Thoracic aorta (tissue), 2 donors: ENCODE measurements around the gene ACSS1. TPM values are rescaled to one million over a fixed set of nuclear protein-coding genes. Genes with fewer than 3 reads are reported as not detected.

Experiments
- ATAC-seq: fragments of 150-250 bp; one replicate; pipeline ENCODE4 v1.8.0; 2017; ENCODE audit warnings: low read depth; ENCODE audit not compliant: insufficient number of reproducible peaks, low FRiP score
- DNase-seq: peaks from one replicate; pipeline ENCODE4 v3.0.0-alpha.2; 2020; ENCODE audit warnings: low spot score
- H3K27ac ChIP-seq, 2 donors: fragments of 200-600 bp; sonication (generic); 1 replicate in 1 of 2; 2 replicates in 1 of 2; pipeline ENCODE4 v1.5.1; 2016; ENCODE audit warnings: mild to moderate bottlenecking in 2 of 2, moderate library complexity in 2 of 2
- H3K27me3 ChIP-seq: fragments of 200-600 bp; sonication (generic); replicated peaks from 2 replicates; pipeline ENCODE4 v1.6.0; 2016; ENCODE audit warnings: mild to moderate bottlenecking; ENCODE audit not compliant: insufficient read depth
- H3K36me3 ChIP-seq: fragments of 200-600 bp; sonication (generic); one replicate; pipeline ENCODE4 v1.5.1; 2016
- H3K4me1 ChIP-seq, 2 donors: fragments of 200-600 bp; sonication (generic); 1 replicate in 1 of 2; 2 replicates in 1 of 2; pipeline versions ENCODE4 v1.5.1 to v1.6.0; 2016; ENCODE audit warnings: low read depth in 2 of 2, mild to moderate bottlenecking in 1 of 2; ENCODE audit not compliant: control insufficient read depth in 1 of 2
- H3K4me3 ChIP-seq: fragments of 200-600 bp; sonication (generic); 2 replicates; pipeline ENCODE4 v1.5.1; 2016; ENCODE audit warnings: mild to moderate bottlenecking
- H3K9me3 ChIP-seq: fragments of 200-600 bp; sonication (generic); 2 replicates; pipeline ENCODE4 v1.5.1; 2016
- total RNA-seq, 2 donors: library from RNA; depleted of rRNA; stranded (reverse); fragments of >200 nt; gene quantifications; one replicate each; pipeline versions ENCODE4 v1.1.0 to v1.2.3, GENCODE V29; 2016
- TF ChIP-seq, protein P1 (sequence below): fragments of 200-600 bp; sonication (generic); IDR thresholded peaks from one replicate; pipeline ENCODE4 v1.5.1; 2019; ENCODE audit warnings: antibody characterized with exemption

ACSS1 gene
- total RNA-seq, 2 donors from 2014 or later, result 26.0 to 31.7 TPM

DNA sequence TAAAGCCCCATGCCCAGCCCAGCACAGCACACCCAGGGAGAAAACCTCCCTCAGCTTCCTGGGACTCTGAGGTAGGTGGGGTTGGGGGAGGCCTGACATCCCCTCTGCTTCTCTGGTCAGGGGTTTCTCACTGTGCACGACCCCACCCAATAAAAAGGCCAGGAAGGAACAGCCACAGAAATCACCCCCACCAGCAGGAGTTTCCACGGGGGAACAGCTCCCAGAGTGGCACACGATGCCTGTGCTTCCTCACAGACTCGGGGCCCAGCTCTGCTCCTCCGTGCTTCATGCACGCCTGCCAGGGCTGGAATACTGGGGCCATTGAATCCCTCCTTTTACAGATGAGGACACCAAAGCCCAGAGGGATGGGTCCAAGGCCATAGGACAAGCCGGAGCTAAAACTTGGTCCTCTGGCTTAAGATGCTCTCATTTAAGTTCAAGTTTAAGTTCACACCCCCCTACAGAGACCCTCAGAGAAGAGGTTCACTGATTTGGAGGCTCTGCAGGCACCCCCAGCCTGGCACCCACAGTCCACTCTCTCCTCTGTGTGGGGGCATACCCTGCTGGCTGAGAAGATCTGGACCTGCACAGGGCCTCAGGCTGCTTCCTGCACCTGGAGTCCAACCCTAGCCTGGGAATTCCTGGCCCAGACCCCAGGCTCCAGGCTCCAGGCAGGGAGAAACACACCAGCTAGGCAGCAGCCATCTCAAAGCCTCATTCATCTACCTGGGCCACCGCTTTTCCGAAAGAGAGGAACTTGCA, 14.3 kb downstream of the ACSS1 start:
- peaks cover 61 to 100% of the 10 kb centered on the region in 2 donors for H3K4me1 ChIP-seq
- H3K36me3 ChIP-seq, result peaks cover 9% of the 10 kb centered on the region
- no peak for ATAC-seq
- DNase-seq, result no peak
- TF ChIP-seq, protein P1, sequence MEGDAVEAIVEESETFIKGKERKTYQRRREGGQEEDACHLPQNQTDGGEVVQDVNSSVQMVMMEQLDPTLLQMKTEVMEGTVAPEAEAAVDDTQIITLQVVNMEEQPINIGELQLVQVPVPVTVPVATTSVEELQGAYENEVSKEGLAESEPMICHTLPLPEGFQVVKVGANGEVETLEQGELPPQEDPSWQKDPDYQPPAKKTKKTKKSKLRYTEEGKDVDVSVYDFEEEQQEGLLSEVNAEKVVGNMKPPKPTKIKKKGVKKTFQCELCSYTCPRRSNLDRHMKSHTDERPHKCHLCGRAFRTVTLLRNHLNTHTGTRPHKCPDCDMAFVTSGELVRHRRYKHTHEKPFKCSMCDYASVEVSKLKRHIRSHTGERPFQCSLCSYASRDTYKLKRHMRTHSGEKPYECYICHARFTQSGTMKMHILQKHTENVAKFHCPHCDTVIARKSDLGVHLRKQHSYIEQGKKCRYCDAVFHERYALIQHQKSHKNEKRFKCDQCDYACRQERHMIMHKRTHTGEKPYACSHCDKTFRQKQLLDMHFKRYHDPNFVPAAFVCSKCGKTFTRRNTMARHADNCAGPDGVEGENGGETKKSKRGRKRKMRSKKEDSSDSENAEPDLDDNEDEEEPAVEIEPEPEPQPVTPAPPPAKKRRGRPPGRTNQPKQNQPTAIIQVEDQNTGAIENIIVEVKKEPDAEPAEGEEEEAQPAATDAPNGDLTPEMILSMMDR, result no peak
- peak overlapping the region; percentile 57 to 95 for H3K27ac ChIP-seq
- H3K27me3 ChIP-seq, result no peaks in the 10 kb centered on the region
- H3K4me3 ChIP-seq, result no peak overlapping the region
- no peaks in the 10 kb centered on the region for H3K9me3 ChIP-seq

DNA sequence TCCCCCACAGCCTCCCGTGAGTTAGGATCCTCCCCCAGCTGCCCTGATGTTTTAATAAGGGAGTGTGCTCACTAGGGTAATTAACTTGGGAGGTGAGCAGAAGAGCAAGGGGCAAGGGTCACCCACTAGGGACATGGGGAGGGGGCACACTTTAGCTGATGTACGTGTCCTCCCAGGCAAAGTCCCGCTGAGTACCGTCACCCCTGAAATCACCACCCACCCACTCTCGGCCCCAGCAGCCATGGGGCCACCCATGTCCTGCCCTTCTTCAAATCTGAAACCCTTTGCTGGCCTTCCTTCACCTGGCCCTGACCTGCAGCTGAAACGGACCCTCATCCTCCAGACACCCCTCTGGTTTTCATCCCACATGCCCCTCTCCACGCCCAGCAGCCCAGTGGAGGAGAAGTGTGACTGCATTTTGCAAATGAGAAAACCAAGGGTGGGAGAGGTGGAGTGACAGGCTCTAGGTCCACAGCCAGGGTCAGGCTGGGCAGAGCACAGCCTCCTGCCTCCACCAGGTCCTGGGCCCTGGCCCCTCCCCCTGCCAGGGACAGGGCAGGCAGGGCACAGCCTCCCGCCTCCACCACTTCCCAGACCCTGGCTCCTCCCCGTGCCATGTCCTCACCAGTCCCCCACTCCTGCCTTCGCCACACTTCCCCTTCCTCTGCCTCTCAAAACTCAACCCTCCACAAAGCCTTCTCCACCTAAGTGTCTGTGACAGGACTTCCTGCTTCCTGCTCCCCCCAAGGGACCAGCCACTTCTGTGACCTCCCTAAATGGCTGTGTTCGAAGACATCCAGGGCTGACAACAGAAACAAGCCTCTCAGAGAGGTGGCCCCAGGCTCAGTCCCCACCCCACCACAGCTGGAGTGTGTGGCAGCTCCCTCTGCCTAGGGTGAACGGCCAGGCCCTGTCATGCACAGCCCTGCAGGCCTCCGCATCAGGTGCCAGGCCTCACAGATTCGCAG, 15.1 kb downstream of the ACSS1 start:
- H3K27ac ChIP-seq, result peak overlapping the region; percentile 57 to 95
- ATAC-seq (no peak), DNase-seq (no peak)

DNA sequence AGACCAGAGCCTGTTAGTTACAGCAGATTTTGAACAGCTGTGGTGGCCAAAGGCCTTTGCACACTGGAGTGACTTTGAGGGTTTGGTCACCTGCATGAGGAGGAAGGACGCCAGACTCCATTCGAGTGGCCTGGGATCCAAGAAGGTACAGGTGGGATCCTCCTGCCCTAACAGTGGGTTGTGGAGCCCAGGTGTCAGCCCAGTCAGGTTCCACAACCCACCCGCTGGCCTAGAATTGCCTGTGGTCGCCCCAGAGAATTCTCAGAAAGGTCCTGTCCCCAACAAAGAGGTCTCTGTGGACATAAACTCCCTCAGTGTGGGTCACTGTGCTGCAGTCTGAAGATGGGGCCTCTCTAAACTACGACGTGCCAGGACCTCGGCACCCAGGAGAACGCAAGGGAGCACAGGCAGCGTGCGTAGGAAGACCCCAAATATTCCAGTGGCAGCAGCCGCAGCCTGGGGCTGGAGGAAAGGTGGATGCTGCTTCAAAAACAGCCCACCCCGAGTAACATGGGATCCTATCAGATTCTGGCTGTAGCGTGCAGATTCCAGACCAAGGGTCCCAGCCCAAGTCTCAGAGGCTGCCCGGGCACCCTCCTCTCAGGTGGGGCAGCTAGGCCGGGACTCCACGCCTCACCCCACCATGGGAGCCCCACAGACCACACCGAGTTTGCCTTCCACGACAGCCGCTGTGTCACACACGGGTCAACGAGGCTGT, 16.0 kb downstream of the ACSS1 start:
- H3K4me1 ChIP-seq, result peaks cover 76 to 100% of the 10 kb centered on the region in 2 donors
- TF ChIP-seq, protein P1, result no peak
- peak overlapping the region; percentile 95 for H3K27ac ChIP-seq
- no peak overlapping the region for H3K4me3 ChIP-seq
- H3K9me3 ChIP-seq, result no peaks in the 10 kb centered on the region
- peaks cover 6% of the 10 kb centered on the region for H3K36me3 ChIP-seq
- no peaks in the 10 kb centered on the region for H3K27me3 ChIP-seq
- ATAC-seq (no peak), DNase-seq (no peak)

More for the DNA sequence above, 15.1 kb downstream of the ACSS1 start:
- TF ChIP-seq, protein P1, result no peak
- Histone ChIP-seq H3K4me1 (peaks cover 68 to 100% of the 10 kb centered on the region in 2 donors), H3K4me3 (no peak overlapping the region), H3K27me3 (no peaks in the 10 kb centered on the region), H3K36me3 (peaks cover 9% of the 10 kb centered on the region), H3K9me3 (no peaks in the 10 kb centered on the region)

DNA sequence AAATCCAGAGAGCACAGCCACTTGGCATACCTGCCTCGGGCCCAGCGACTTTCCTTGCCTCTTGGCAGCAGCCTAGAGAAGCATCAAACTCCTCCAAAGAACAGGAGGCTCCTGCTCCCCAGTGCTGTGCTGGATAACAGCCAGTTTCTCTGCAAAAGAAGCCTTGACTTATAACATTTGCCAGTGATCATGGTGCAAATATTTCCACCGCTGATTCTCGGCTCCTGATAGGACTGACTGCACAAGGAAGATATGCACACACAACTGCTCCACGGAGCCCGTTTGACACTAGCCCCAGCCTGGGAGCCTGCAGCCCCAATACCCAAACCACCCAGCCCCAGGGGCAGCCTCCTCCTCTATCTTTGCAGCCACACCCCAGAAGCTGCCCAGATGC, 17.5 kb downstream of the ACSS1 start:
- H3K4me3 ChIP-seq, result peak overlapping the region; percentile 38

More for the DNA sequence above, 17.5 kb downstream of the ACSS1 start:
- Histone ChIP-seq H3K27me3 (no peaks in the 10 kb centered on the region), H3K9me3 (no peaks in the 10 kb centered on the region), H3K27ac (peak overlapping the region; percentile 95), H3K36me3 (no peaks in the 10 kb centered on the region), H3K4me1 (peaks cover 86 to 100% of the 10 kb centered on the region in 2 donors)
- DNase-seq (no peak), ATAC-seq (peak; percentile 16)
- TF ChIP-seq, protein P1, result no peak
